Trophoblast cell (in vitro differentiated cells and primary cell): ENCODE results near the gene GLP2R.
A peak's percentile ranks its signal among the peaks of the same experiment; 100 is the strongest.

Source experiments
- DNase-seq, 2 donors: peaks; one replicate each; pipeline ENCODE4 v3.0.0-alpha.2; 2016
- H2AFZ ChIP-seq: 2 replicates; pipeline ENCODE4 v1.6.1; 2013; ENCODE audit warnings: low read length, moderate library complexity, mild to moderate bottlenecking; ENCODE audit not compliant: insufficient read depth, poor library complexity
- H2AK5ac ChIP-seq: 2 replicates; pipeline ENCODE4 v1.6.1; 2013; ENCODE audit warnings: mild to moderate bottlenecking, low read length
- H2BK120ac ChIP-seq: 2 replicates; pipeline ENCODE4 v1.6.1; 2013; ENCODE audit warnings: low read length, mild to moderate bottlenecking, moderate library complexity; ENCODE audit not compliant: insufficient read depth, poor library complexity
- H2BK12ac ChIP-seq: 2 replicates; pipeline ENCODE4 v1.6.1; 2013; ENCODE audit warnings: mild to moderate bottlenecking, low read length, moderate library complexity
- H2BK5ac ChIP-seq: 2 replicates; pipeline ENCODE4 v1.6.1; 2013; ENCODE audit warnings: low read length, low read depth, moderate library complexity, mild to moderate bottlenecking; ENCODE audit not compliant: poor library complexity
- H3K14ac ChIP-seq: 2 replicates; pipeline ENCODE4 v1.6.1; 2013; ENCODE audit warnings: mild to moderate bottlenecking, low read length
- H3K18ac ChIP-seq: 2 replicates; pipeline ENCODE4 v1.6.1; 2013; ENCODE audit warnings: mild to moderate bottlenecking, low read length
- H3K23ac ChIP-seq: 2 replicates; pipeline ENCODE4 v1.6.1; 2013; ENCODE audit warnings: low read length
- H3K27ac ChIP-seq: 2 replicates; pipeline ENCODE4 v1.5.1; 2013; ENCODE audit warnings: low read depth, mild to moderate bottlenecking, inconsistent platforms, low read length, moderate library complexity
- H3K27me3 ChIP-seq: 2 replicates; pipeline ENCODE4 v1.6.1; 2013; ENCODE audit warnings: inconsistent platforms, mild to moderate bottlenecking, low read length, moderate library complexity; ENCODE audit not compliant: insufficient read depth
- H3K36me3 ChIP-seq, 2 experiments: 1 replicate in 1 of 2; 2 replicates in 1 of 2; pipeline ENCODE4 v1.6.1; 2013; ENCODE audit warnings: low read length in 2 of 2, mild to moderate bottlenecking in 2 of 2, moderate library complexity in 1 of 2; ENCODE audit not compliant: insufficient read depth in 2 of 2, control insufficient read depth in 1 of 2
- H3K4ac ChIP-seq: 2 replicates; pipeline ENCODE4 v1.6.1; 2013; ENCODE audit warnings: low read depth, mild to moderate bottlenecking, low read length, moderate library complexity
- H3K4me1 ChIP-seq, 2 experiments: 1 replicate in 1 of 2; 2 replicates in 1 of 2; pipeline ENCODE4 v1.6.1; 2013; ENCODE audit warnings: low read length in 2 of 2, mild to moderate bottlenecking in 2 of 2, moderate library complexity in 1 of 2; ENCODE audit not compliant: insufficient read depth in 2 of 2, control insufficient read depth in 1 of 2
- H3K4me2 ChIP-seq: 2 replicates; pipeline ENCODE4 v1.6.1; 2013; ENCODE audit warnings: inconsistent platforms, mild to moderate bottlenecking, low read length, moderate library complexity
- H3K4me3 ChIP-seq: 2 replicates; pipeline ENCODE4 v1.5.1; 2013; ENCODE audit warnings: mild to moderate bottlenecking, low read depth, low read length, inconsistent platforms
- H3K79me1 ChIP-seq: one replicate; pipeline ENCODE4 v1.6.1; 2013; ENCODE audit warnings: low read length
- H3K79me2 ChIP-seq: 2 replicates; pipeline ENCODE4 v1.6.1; 2013; ENCODE audit warnings: low read length, mild to moderate bottlenecking; ENCODE audit not compliant: control insufficient read depth, insufficient read depth, poor library complexity
- H3K9ac ChIP-seq: 2 replicates; pipeline ENCODE4 v1.6.1; 2013; ENCODE audit warnings: mild to moderate bottlenecking, low read length
- H3K9me3 ChIP-seq: 2 replicates; pipeline ENCODE4 v1.6.1; 2013; ENCODE audit warnings: low read depth, mild to moderate bottlenecking, control low read depth, inconsistent platforms, low read length; ENCODE audit not compliant: insufficient read depth
- H4K12ac ChIP-seq: 2 replicates; pipeline ENCODE4 v1.6.1; 2013; ENCODE audit warnings: low read depth, mild to moderate bottlenecking, low read length, moderate library complexity
- H4K8ac ChIP-seq: 2 replicates; pipeline ENCODE4 v1.6.1; 2013; ENCODE audit warnings: low read depth, mild to moderate bottlenecking, low read length, moderate library complexity
- H4K91ac ChIP-seq: one replicate; pipeline ENCODE4 v1.6.1; 2013; ENCODE audit warnings: low read depth, mild to moderate bottlenecking, low read length, moderate library complexity
- WGBS: extraction: QIAGEN DNeasy Blood & Tissue Kit; methylation state at CpG from one replicate; pipeline ENCODE4 v1.1.7; 2013; ENCODE audit warnings: missing lambda C conversion rate; ENCODE audit not compliant: insufficient read length, insufficient coverage; ENCODE audit errors: extremely low coverage; 5-methylcytosine and 5-hydroxymethylcytosine counted together

The GLP2R gene

GRCh38 chr17:9904277-9905077, 78.8 kb downstream of the GLP2R start:
- no peak overlapping the region for H3K4me2 ChIP-seq
- H2BK120ac ChIP-seq = no peak overlapping the region
- no peaks in the 10 kb centered on the region for H3K79me2 ChIP-seq
- no CpG with 5 or more reads among the region's 35 CpGs for WGBS
- H3K9me3 ChIP-seq = no peaks in the 10 kb centered on the region
- H3K23ac ChIP-seq = no peak overlapping the region
- no peaks in the 10 kb centered on the region for H3K36me3 ChIP-seq
- no peaks in the 10 kb centered on the region for H3K79me1 ChIP-seq
- no peaks in the 10 kb centered on the region for H3K27me3 ChIP-seq
- H3K27ac ChIP-seq = no peak overlapping the region
- H4K8ac ChIP-seq = no peak overlapping the region
- no peak overlapping the region for H2BK12ac ChIP-seq
- no peak for DNase-seq
- H4K12ac ChIP-seq = no peak overlapping the region
- H3K4me3 ChIP-seq = no peak overlapping the region
- H4K91ac ChIP-seq = no peak overlapping the region
- H2BK5ac ChIP-seq = no peak overlapping the region
- no peak overlapping the region for H2AFZ ChIP-seq
- no peak overlapping the region for H3K18ac ChIP-seq
- peaks cover 13% of the 10 kb centered on the region in 2 experiments for H3K4me1 ChIP-seq
- no peak overlapping the region for H3K9ac ChIP-seq
- no peak overlapping the region for H3K4ac ChIP-seq
- H2AK5ac ChIP-seq = no peak overlapping the region
- no peak overlapping the region for H3K14ac ChIP-seq

- no peak for DNase-seq
- Histone ChIP-seq H3K79me2 (no peaks in the 10 kb centered on the region), H4K8ac (no peak within 1 kb of the TSS), H2AFZ (no peak within 1 kb of the TSS), H3K4me1 (peaks cover 11 to 12% of the 10 kb centered on the region in 2 experiments), H2BK5ac (no peak within 1 kb of the TSS), H2BK120ac (no peak within 1 kb of the TSS), H3K79me1 (no peaks in the 10 kb centered on the region), H3K27me3 (no peaks in the 10 kb centered on the region), H4K12ac (no peak within 1 kb of the TSS), H3K4me3 (no peak within 1 kb of the TSS), H3K36me3 (no peaks in the 10 kb centered on the region), H3K4ac (no peak within 1 kb of the TSS), H3K4me2 (no peak within 1 kb of the TSS), H3K9ac (no peak within 1 kb of the TSS), H2BK12ac (no peak within 1 kb of the TSS), H3K9me3 (no peaks in the 10 kb centered on the region), H3K14ac (no peak within 1 kb of the TSS), H4K91ac (no peak within 1 kb of the TSS), H3K18ac (no peak within 1 kb of the TSS), H3K23ac (no peak within 1 kb of the TSS), H3K27ac (no peak within 1 kb of the TSS), H2AK5ac (no peak within 1 kb of the TSS)
- WGBS = no CpG with 5 or more reads among the region's 11 CpGs
These were observed 79.3 kb downstream of the GLP2R start, which contains the start of gene RCVRN for GRCh38 chr17:9905078-9905415. RCVRN (minus strand) TSS chr17:9905271; CDS start chr17:9905180, 91 bp downstream.

GRCh38 chr17:9905902-9906301, 80.2 kb downstream of the GLP2R start:
- Histone ChIP-seq H4K12ac (no peak overlapping the region), H3K27ac (no peak overlapping the region), H2BK5ac (no peak overlapping the region), H4K8ac (no peak overlapping the region), H3K79me1 (no peaks in the 10 kb centered on the region), H3K4me1 (peaks cover 8 to 9% of the 10 kb centered on the region in 2 experiments), H2AFZ (no peak overlapping the region), H2BK120ac (no peak overlapping the region), H2BK12ac (no peak overlapping the region), H3K9ac (no peak overlapping the region), H3K4me2 (no peak overlapping the region), H2AK5ac (no peak overlapping the region), H3K79me2 (no peaks in the 10 kb centered on the region), H3K4me3 (no peak overlapping the region), H3K4ac (no peak overlapping the region), H3K14ac (no peak overlapping the region), H3K23ac (no peak overlapping the region), H4K91ac (no peak overlapping the region), H3K36me3 (no peaks in the 10 kb centered on the region), H3K27me3 (no peaks in the 10 kb centered on the region), H3K9me3 (no peaks in the 10 kb centered on the region), H3K18ac (no peak overlapping the region)
- no CpG with 5 or more reads among the region's 4 CpGs for WGBS
- peak; percentile 36 to 47 for DNase-seq

GRCh38 chr17:9906616-9907015, 80.9 kb downstream of the GLP2R start:
- WGBS = no CpG with 5 or more reads among the region's 14 CpGs
- no peaks in the 10 kb centered on the region for H3K9me3 ChIP-seq

More at GRCh38 chr17:9906616-9907015, 80.9 kb downstream of the GLP2R start:
- H3K27me3 ChIP-seq = no peaks in the 10 kb centered on the region
- no peak overlapping the region for H3K4me3 ChIP-seq
- H3K4ac ChIP-seq = no peak overlapping the region
- H3K14ac ChIP-seq = no peak overlapping the region
- H3K4me1 ChIP-seq = peaks cover 8 to 9% of the 10 kb centered on the region in 2 experiments
- no peak overlapping the region for H2BK5ac ChIP-seq
- H3K23ac ChIP-seq = no peak overlapping the region
- H3K79me2 ChIP-seq = no peaks in the 10 kb centered on the region
- no peak for DNase-seq
- no peak overlapping the region for H4K8ac ChIP-seq
- no peak overlapping the region for H4K12ac ChIP-seq
- no peak overlapping the region for H2AFZ ChIP-seq
- H2BK120ac ChIP-seq = no peak overlapping the region
- no peak overlapping the region for H3K9ac ChIP-seq
- H3K4me2 ChIP-seq = no peak overlapping the region
- no peak overlapping the region for H4K91ac ChIP-seq
- H2AK5ac ChIP-seq = no peak overlapping the region
- H3K18ac ChIP-seq = no peak overlapping the region
- no peaks in the 10 kb centered on the region for H3K79me1 ChIP-seq
- no peak overlapping the region for H3K27ac ChIP-seq
- H3K36me3 ChIP-seq = no peaks in the 10 kb centered on the region
- H2BK12ac ChIP-seq = no peak overlapping the region
